ENCODE results near the gene LENEP. TPM values are rescaled to one million over a fixed set of nuclear protein-coding genes. Genes with fewer than 3 reads are reported as not detected.
A peak's percentile ranks its signal among the peaks of the same experiment; 100 is the strongest.

Gene LENEP
- polyA plus RNA-seq, 1 donor (not counting 4 experiments of a cell fraction or from before 2014, with no cell fraction given): not detected

- no peaks in the 10 kb centered on the region for H3K36me3 ChIP-seq (ENCODE audit: control insufficient read depth in 2 of 2, extremely low read depth in 1 of 2, insufficient read depth in 2 of 2, low read length in 2 of 2)
- FAIRE-seq: no peak
- no peaks in the 10 kb centered on the region for H3K9me3 ChIP-seq (ENCODE audit: control insufficient read depth, low read depth, low read length)
- DNase-seq (ENCODE audit: low read depth, low spot score): no peak
- H3K27me3 ChIP-seq (ENCODE audit: control insufficient read depth, extremely low read depth, insufficient read depth, low read length): no peaks in the 10 kb centered on the region
- H2AFZ ChIP-seq (ENCODE audit: control insufficient read depth, low read length): peak overlapping the region; percentile 16
- H3K9ac ChIP-seq (ENCODE audit: control insufficient read depth, extremely low read depth, insufficient read depth, low read length): no peak overlapping the region
- peak overlapping the region; percentile 7 for H3K4me2 ChIP-seq (ENCODE audit: control insufficient read depth, extremely low read depth, insufficient read depth, low read depth, low read length)
- no peaks in the 10 kb centered on the region for H3K79me2 ChIP-seq (ENCODE audit: control insufficient read depth, insufficient read depth, low read length)
- H3K27ac ChIP-seq (ENCODE audit: control insufficient read depth, insufficient read depth, low read length): no peak overlapping the region
- no peak overlapping the region for H3K4me3 ChIP-seq (ENCODE audit: control insufficient read depth in 2 of 3, extremely low read depth in 1 of 3, insufficient read depth in 2 of 3, low read depth in 1 of 3, low read length in 3 of 3)
- dilution Hi-C loops (cut with MboI; ENCODE audit: extremely low pct_ligation_motif_present, low sequenced_read_pairs): no loop called here
- no peaks in the 10 kb centered on the region for H4K20me1 ChIP-seq (ENCODE audit: control insufficient read depth, extremely low read depth, insufficient read depth, low read length)
- peaks cover 3% of the 10 kb centered on the region for H3K9me1 ChIP-seq (ENCODE audit: control insufficient read depth, extremely low read depth, insufficient read depth, low read length)
- TF ChIP-seq EZH2 (IDR thresholded peaks at IDR 0.05; ENCODE audit: low read length) (no peak), CTCF (optimal IDR thresholded peaks at IDR 0.05 in 1 of 3, IDR thresholded peaks at IDR 0.05 in 1 of 3, conservative IDR thresholded peaks at IDR 0.05 in 1 of 3; ENCODE audit: extremely low read depth in 1 of 3, insufficient read depth in 2 of 3, low read length in 3 of 3) (peak in 2 of 3 experiments; percentile 18 to 32)
- peaks cover 31% of the 10 kb centered on the region for H3K4me1 ChIP-seq (ENCODE audit: control insufficient read depth, extremely low read depth, insufficient read depth, low read length)
Measured at GRCh38 chr1:155034318-155035208, 41.2 kb downstream of the LENEP start.

GRCh38 chr1:155035936-155036335 lies 42.5 kb downstream of the LENEP start:
- Histone ChIP-seq H3K36me3 (ENCODE audit: control insufficient read depth in 2 of 2, extremely low read depth in 1 of 2, insufficient read depth in 2 of 2, low read length in 2 of 2) (no peaks in the 10 kb centered on the region), H3K79me2 (ENCODE audit: control insufficient read depth, insufficient read depth, low read length) (no peaks in the 10 kb centered on the region), H3K9me1 (ENCODE audit: control insufficient read depth, extremely low read depth, insufficient read depth, low read length) (peaks cover 3% of the 10 kb centered on the region), H3K4me1 (ENCODE audit: control insufficient read depth, extremely low read depth, insufficient read depth, low read length) (peaks cover 31% of the 10 kb centered on the region), H3K27me3 (ENCODE audit: control insufficient read depth, extremely low read depth, insufficient read depth, low read length) (no peaks in the 10 kb centered on the region), H3K9me3 (ENCODE audit: control insufficient read depth, low read depth, low read length) (no peaks in the 10 kb centered on the region), H3K4me2 (ENCODE audit: control insufficient read depth, extremely low read depth, insufficient read depth, low read depth, low read length) (no peak overlapping the region), H4K20me1 (ENCODE audit: control insufficient read depth, extremely low read depth, insufficient read depth, low read length) (no peaks in the 10 kb centered on the region), H2AFZ (ENCODE audit: control insufficient read depth, low read length) (no peak overlapping the region), H3K9ac (ENCODE audit: control insufficient read depth, extremely low read depth, insufficient read depth, low read length) (no peak overlapping the region), H3K27ac (ENCODE audit: control insufficient read depth, insufficient read depth, low read length) (no peak overlapping the region), H3K4me3 (ENCODE audit: control insufficient read depth in 2 of 3, extremely low read depth in 1 of 3, insufficient read depth in 2 of 3, low read depth in 1 of 3, low read length in 3 of 3) (no peak overlapping the region)
- TF ChIP-seq EZH2 (IDR thresholded peaks at IDR 0.05; ENCODE audit: low read length) (no peak), CTCF (optimal IDR thresholded peaks at IDR 0.05 in 1 of 3, IDR thresholded peaks at IDR 0.05 in 1 of 3, conservative IDR thresholded peaks at IDR 0.05 in 1 of 3; ENCODE audit: extremely low read depth in 1 of 3, insufficient read depth in 2 of 3, low read length in 3 of 3) (no peak)
- no peak for FAIRE-seq
- no peak for DNase-seq (ENCODE audit: low read depth, low spot score)
- dilution Hi-C loops (cut with MboI; ENCODE audit: extremely low pct_ligation_motif_present, low sequenced_read_pairs): no loop called here

All from keratinocyte (primary cell).